SH-SY5Y (cell line): ENCODE results near the gene ATP5ME.

Experiments
- GATA2 ChIP-seq: IDR thresholded peaks from 2 replicates; pipeline ENCODE4 v1.6.1; 2011; ENCODE audit warnings: mild to moderate bottlenecking, low read depth, low read length
- GATA3 ChIP-seq: IDR thresholded peaks from 2 replicates; pipeline ENCODE4 v1.6.1; 2011; ENCODE audit warnings: low read depth, mild to moderate bottlenecking, low read length, moderate library complexity

DNA sequence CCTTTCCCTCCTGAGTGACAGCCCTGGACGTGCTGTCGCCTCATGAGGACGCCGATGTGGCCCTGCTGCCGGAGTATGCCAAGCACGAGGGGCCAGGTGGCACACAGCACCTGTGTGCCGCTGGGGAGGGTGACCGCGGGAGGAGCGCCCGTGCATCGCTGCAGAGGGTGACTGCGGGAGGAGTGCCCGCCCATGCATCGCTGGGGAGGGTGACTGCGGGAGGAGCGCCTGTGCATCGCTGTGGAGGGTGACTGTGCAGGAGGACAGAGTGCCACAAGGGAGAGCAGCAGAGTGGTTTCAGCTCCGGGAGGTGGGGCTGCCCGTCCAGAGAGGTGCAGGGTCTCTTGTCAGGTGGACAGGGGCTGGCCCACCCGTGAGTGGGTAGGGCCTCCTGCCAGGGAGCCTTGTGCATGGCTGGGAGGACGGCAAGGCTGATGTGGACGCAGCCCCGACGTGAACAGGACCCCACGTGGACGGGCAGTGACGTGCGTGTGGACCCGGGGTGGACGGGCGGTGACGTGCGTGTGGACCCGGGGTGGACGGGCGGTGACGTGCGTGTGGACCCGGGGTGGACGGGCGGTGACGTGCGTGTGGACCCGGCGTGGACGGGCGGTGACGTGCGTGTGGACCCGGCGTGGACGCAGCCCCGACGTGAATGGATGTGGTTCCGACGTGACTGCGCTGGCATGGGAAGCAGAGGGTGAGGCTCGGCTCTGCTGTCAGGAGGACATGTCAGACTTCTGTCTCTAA lies 46.2 kb upstream of the ATP5ME start:
- TF ChIP-seq GATA2, result no peak
- TF ChIP-seq GATA3, result no peak
